HepG2 (cell line): ENCODE results near the gene RERE.

Experiments used
- FOXM1 ChIP-seq: sonication (generic); formaldehyde crosslinking; IDR thresholded peaks from 2 replicates; pipeline ENCODE4 v1.5.0; 2020; ENCODE audit warnings: missing genetic modification reagents
- GABPA ChIP-seq, 2 experiments: IDR thresholded peaks; 2 replicates each; pipeline ENCODE4 v1.6.1; 2011 to 2016; ENCODE audit warnings: low read depth in 2 of 2, low read length in 1 of 2, missing biosample characterization in 1 of 2, missing genetic modification characterization in 1 of 2
- GTF2F1 ChIP-seq: fragments of 150-350 bp; IDR thresholded peaks from 2 replicates; pipeline ENCODE4 v1.6.1; 2014; ENCODE audit warnings: low read length
- STAT5B ChIP-seq: sonication (generic); formaldehyde crosslinking; IDR thresholded peaks from 2 replicates; pipeline ENCODE4 v1.4.0; 2020; ENCODE audit warnings: missing genetic modification reagents
- TARDBP ChIP-seq: sonication (generic); formaldehyde crosslinking; IDR thresholded peaks from 2 replicates; pipeline ENCODE4 v1.8.0; 2022; ENCODE audit warnings: mild to moderate bottlenecking, missing genetic modification reagents
- TEAD2 ChIP-seq: sonication (generic); formaldehyde crosslinking; IDR thresholded peaks from 2 replicates; pipeline ENCODE4 v1.9.0; 2021; ENCODE audit warnings: missing genetic modification reagents
- TF ChIP-seq, protein P1 (sequence below): sonication (generic); formaldehyde crosslinking; IDR thresholded peaks from 2 replicates; pipeline ENCODE4 v1.4.0; 2020; ENCODE audit warnings: mild to moderate bottlenecking, missing genetic modification reagents

DNA sequence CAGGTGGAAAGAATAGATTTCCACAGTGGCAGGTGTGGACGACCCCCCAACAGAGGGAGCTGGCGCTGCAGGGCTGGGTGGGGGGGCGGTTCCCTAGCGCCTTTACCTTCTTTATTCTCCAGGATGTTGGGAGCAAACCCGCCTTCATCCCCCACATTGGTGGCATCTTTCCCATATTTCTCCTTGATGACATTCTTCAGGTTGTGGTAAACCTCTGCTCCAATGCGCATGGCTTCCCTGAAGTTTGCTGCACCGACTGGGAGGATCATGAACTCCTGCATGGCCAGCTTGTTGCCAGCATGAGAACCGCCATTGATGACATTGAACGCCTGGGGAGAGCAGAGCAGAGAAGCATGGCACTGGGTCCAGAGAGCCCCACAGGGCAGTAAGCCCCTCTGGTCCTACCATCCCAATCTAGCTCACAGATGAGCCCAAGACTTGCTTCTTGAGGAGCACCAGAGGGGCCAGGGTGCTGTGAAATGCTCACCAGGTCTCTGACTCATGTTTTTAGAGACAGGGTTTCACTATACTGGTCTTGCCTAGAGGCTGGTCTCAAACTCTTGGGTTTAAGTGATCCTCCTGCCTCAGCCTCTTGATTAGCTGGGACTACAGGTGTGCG lies 48.8 kb upstream of the RERE start:
- TF ChIP-seq, protein P1, sequence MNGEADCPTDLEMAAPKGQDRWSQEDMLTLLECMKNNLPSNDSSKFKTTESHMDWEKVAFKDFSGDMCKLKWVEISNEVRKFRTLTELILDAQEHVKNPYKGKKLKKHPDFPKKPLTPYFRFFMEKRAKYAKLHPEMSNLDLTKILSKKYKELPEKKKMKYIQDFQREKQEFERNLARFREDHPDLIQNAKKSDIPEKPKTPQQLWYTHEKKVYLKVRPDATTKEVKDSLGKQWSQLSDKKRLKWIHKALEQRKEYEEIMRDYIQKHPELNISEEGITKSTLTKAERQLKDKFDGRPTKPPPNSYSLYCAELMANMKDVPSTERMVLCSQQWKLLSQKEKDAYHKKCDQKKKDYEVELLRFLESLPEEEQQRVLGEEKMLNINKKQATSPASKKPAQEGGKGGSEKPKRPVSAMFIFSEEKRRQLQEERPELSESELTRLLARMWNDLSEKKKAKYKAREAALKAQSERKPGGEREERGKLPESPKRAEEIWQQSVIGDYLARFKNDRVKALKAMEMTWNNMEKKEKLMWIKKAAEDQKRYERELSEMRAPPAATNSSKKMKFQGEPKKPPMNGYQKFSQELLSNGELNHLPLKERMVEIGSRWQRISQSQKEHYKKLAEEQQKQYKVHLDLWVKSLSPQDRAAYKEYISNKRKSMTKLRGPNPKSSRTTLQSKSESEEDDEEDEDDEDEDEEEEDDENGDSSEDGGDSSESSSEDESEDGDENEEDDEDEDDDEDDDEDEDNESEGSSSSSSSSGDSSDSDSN (CRISPR knock-in tag): no peak
- TF ChIP-seq TARDBP (CRISPR knock-in tag): no peak
- TF ChIP-seq FOXM1 (CRISPR knock-in tag): no peak
- no peak for TF ChIP-seq GABPA (IDR thresholded peaks at IDR 0.05; ENCODE audit: low read depth, low read length)
- TF ChIP-seq GABPA (CRISPR knock-in tag; IDR thresholded peaks at IDR 0.05; ENCODE audit: low read depth): no peak
- no peak for TF ChIP-seq STAT5B (CRISPR knock-in tag)
- TF ChIP-seq GTF2F1: no peak
- TF ChIP-seq TEAD2 (CRISPR knock-in tag): no peak
